Liver (tissue), 9 donors: Measurements from ENCODE around the gene GAP43. TPM values are rescaled to one million over a fixed set of nuclear protein-coding genes. Genes with fewer than 3 reads are reported as not detected.

Experiments used
- DNase-seq: peaks from one replicate; pipeline ENCODE4 v3.0.0-alpha.2; 2017; ENCODE audit warnings: low spot score
- H3K27ac ChIP-seq, 2 donors: one replicate each; pipeline ENCODE4 v1.7.0; 2013; ENCODE audit warnings: inconsistent platforms in 2 of 2, low read length in 2 of 2, control low read depth in 1 of 2, low read depth in 1 of 2, mild to moderate bottlenecking in 1 of 2
- H3K27me3 ChIP-seq, 4 donors: one replicate each; pipeline versions ENCODE4 v1.6.1 to v1.7.0; 2013; ENCODE audit warnings: low read length in 3 of 4, inconsistent platforms in 1 of 4, mild to moderate bottlenecking in 1 of 4, moderate library complexity in 1 of 4; ENCODE audit not compliant: control insufficient read depth in 4 of 4, insufficient read depth in 4 of 4
- H3K36me3 ChIP-seq, 4 donors: one replicate each; pipeline versions ENCODE4 v1.6.1 to v1.7.0; 2013; ENCODE audit warnings: low read length in 3 of 4, mild to moderate bottlenecking in 3 of 4, low read depth in 1 of 4, moderate library complexity in 1 of 4; ENCODE audit not compliant: control insufficient read depth in 4 of 4, insufficient read depth in 3 of 4
- H3K4me1 ChIP-seq, 4 donors: one replicate each; pipeline versions ENCODE4 v1.6.1 to v1.7.0; 2013; ENCODE audit warnings: low read length in 3 of 4, mild to moderate bottlenecking in 3 of 4, moderate library complexity in 1 of 4; ENCODE audit not compliant: control insufficient read depth in 4 of 4, insufficient read depth in 4 of 4
- H3K4me3 ChIP-seq, 3 donors: one replicate each; pipeline versions ENCODE4 v1.6.1 to v1.7.0; 2013; ENCODE audit warnings: low read length in 3 of 3, control low read depth in 1 of 3, low read depth in 1 of 3, mild to moderate bottlenecking in 1 of 3
- H3K9ac ChIP-seq, 2 donors: one replicate each; pipeline ENCODE4 v1.7.0; 2013; ENCODE audit warnings: low read length in 2 of 2, mild to moderate bottlenecking in 2 of 2, moderate library complexity in 2 of 2, control low read depth in 1 of 2, low read depth in 1 of 2
- H3K9me3 ChIP-seq, 4 donors: one replicate each; pipeline versions ENCODE4 v1.6.1 to v1.7.0; 2013; ENCODE audit warnings: low read length in 3 of 4; ENCODE audit not compliant: control insufficient read depth in 4 of 4
- ATF3 ChIP-seq: IDR thresholded peaks from 2 replicates; pipeline ENCODE4 v1.6.1; 2016; ENCODE audit warnings: antibody characterized with exemption
- CTCF ChIP-seq: fragments of 150-350 bp; IDR thresholded peaks from 2 replicates; pipeline ENCODE4 v1.5.1; 2017; ENCODE audit warnings: improper control_type of control experiment, low read depth, low read length; ENCODE audit not compliant: missing input control
- EGR1 ChIP-seq, 2 donors: IDR thresholded peaks; 2 replicates each; pipeline ENCODE4 v1.6.1; 2016 to 2018; ENCODE audit warnings: antibody characterized with exemption in 2 of 2, low read depth in 2 of 2
- FOXA1 ChIP-seq: IDR thresholded peaks from 2 replicates; pipeline ENCODE4 v1.6.1; 2016; ENCODE audit warnings: antibody characterized with exemption
- FOXA2 ChIP-seq: IDR thresholded peaks from 2 replicates; pipeline ENCODE4 v1.6.1; 2016; ENCODE audit warnings: antibody characterized with exemption
- GABPA ChIP-seq, 2 donors: IDR thresholded peaks in 1 of 2; conservative IDR thresholded peaks in 1 of 2; 2 replicates each; pipeline ENCODE4 v1.6.1; 2016; ENCODE audit warnings: antibody characterized with exemption in 2 of 2, mild to moderate bottlenecking in 1 of 2, moderate library complexity in 1 of 2
- HNF4A ChIP-seq, 2 donors: conservative IDR thresholded peaks; 2 replicates each; pipeline ENCODE4 v1.6.1; 2016; ENCODE audit warnings: antibody characterized with exemption in 2 of 2, mild to moderate bottlenecking in 2 of 2
- HNF4G ChIP-seq: IDR thresholded peaks from 2 replicates; pipeline ENCODE4 v1.6.1; 2016; ENCODE audit warnings: antibody characterized with exemption
- JUND ChIP-seq, 2 donors: IDR thresholded peaks; 2 replicates each; pipeline ENCODE4 v1.6.1; 2016; ENCODE audit warnings: antibody characterized with exemption in 2 of 2
- MAX ChIP-seq: IDR thresholded peaks from 2 replicates; pipeline ENCODE4 v1.6.1; 2016; ENCODE audit warnings: antibody characterized with exemption
- NR2F2 ChIP-seq: IDR thresholded peaks from 2 replicates; pipeline ENCODE4 v1.6.1; 2016; ENCODE audit warnings: antibody characterized with exemption
- RAD21 ChIP-seq, 2 donors: IDR thresholded peaks; 2 replicates each; pipeline ENCODE4 v1.6.1; 2016; ENCODE audit warnings: antibody characterized with exemption in 2 of 2, mild to moderate bottlenecking in 2 of 2
- REST ChIP-seq: IDR thresholded peaks from 2 replicates; pipeline ENCODE4 v1.6.1; 2016; ENCODE audit warnings: antibody characterized with exemption, mild to moderate bottlenecking
- RXRA ChIP-seq, 2 donors: IDR thresholded peaks; 2 replicates each; pipeline ENCODE4 v1.6.1; 2017 to 2018; ENCODE audit warnings: antibody characterized with exemption in 2 of 2, mild to moderate bottlenecking in 1 of 2
- SP1 ChIP-seq: IDR thresholded peaks from 2 replicates; pipeline ENCODE4 v1.6.1; 2018; ENCODE audit warnings: antibody characterized with exemption, mild to moderate bottlenecking
- TAF1 ChIP-seq: conservative IDR thresholded peaks from 2 replicates; pipeline ENCODE4 v1.6.1; 2016; ENCODE audit warnings: antibody characterized with exemption, mild to moderate bottlenecking
- YY1 ChIP-seq: IDR thresholded peaks from 2 replicates; pipeline ENCODE4 v1.6.1; 2016; ENCODE audit warnings: antibody characterized with exemption, mild to moderate bottlenecking
- ZBTB33 ChIP-seq: IDR thresholded peaks from 2 replicates; pipeline ENCODE4 v1.6.1; 2016; ENCODE audit warnings: antibody characterized with exemption
- WGBS: extraction: QIAGEN DNeasy Blood & Tissue Kit; methylation state at CpG from one replicate; pipeline ENCODE4 v1.1.7; 2013; 5-methylcytosine and 5-hydroxymethylcytosine counted together
- polyA plus RNA-seq, 2 donors: library from polyadenylated mRNA; stranded (reverse) in 1 of 2; unstranded in 1 of 2; fragments of 200-250 nt in 1 of 2; fragments of >200 nt in 1 of 2; fragmentation: Nextera tagmentation in 1 of 2; extraction: Ambion mirVana in 1 of 2; gene quantifications; one replicate each; pipeline versions ENCODE4 v1.2.1 to v1.2.3, GENCODE V29; 2013 to 2015
- total RNA-seq, 2 donors: library from RNA; depleted of rRNA; stranded (reverse); fragments of >200 nt; gene quantifications; one replicate each; pipeline ENCODE4 v1.2.3, GENCODE V29; 2014
- donor health status: healthy.
- donor health status: healthy.
- donor health status: healthy.
- donor health status: healthy.
- donor health status: healthy.

GAP43 gene
- total and polyA plus RNA-seq, 4 donors = 0.06 TPM; not detected in 3

GRCh38 chr3:115670911-115671310, 47.6 kb downstream of the GAP43 start:
- Histone ChIP-seq H3K9me3 (no peaks in the 10 kb centered on the region), H3K9ac (no peak overlapping the region), H3K36me3 (no peaks in the 10 kb centered on the region), H3K4me3 (no peak overlapping the region), H3K27ac (no peak overlapping the region), H3K4me1 (no peaks in the 10 kb centered on the region), H3K27me3 (no peaks in the 10 kb centered on the region)
- TF ChIP-seq FOXA1 = no peak
- no peak for TF ChIP-seq ZBTB33
- no peak for TF ChIP-seq CTCF
- no peak for TF ChIP-seq GABPA (IDR thresholded peaks at IDR 0.05 in 1 of 2, conservative IDR thresholded peaks at IDR 0.05 in 1 of 2)
- no peak for TF ChIP-seq EGR1 (IDR thresholded peaks at IDR 0.05; ENCODE audit: low read depth in 2 of 2)
- no peak for TF ChIP-seq FOXA2
- no peak for TF ChIP-seq YY1
- TF ChIP-seq JUND (IDR thresholded peaks at IDR 0.05) = no peak
- no peak for TF ChIP-seq REST
- no peak for TF ChIP-seq NR2F2
- no peak for TF ChIP-seq MAX
- no peak for TF ChIP-seq ATF3
- no peak for TF ChIP-seq HNF4A (conservative IDR thresholded peaks at IDR 0.05)
- no peak for TF ChIP-seq SP1
- no peak for DNase-seq

GRCh38 chr3:115671761-115672455, 48.6 kb downstream of the GAP43 start:
- Histone ChIP-seq H3K4me3 (no peak overlapping the region), H3K27ac (no peak overlapping the region), H3K27me3 (no peaks in the 10 kb centered on the region), H3K9ac (no peak overlapping the region), H3K9me3 (no peaks in the 10 kb centered on the region), H3K36me3 (no peaks in the 10 kb centered on the region), H3K4me1 (no peaks in the 10 kb centered on the region)
- no peak for DNase-seq
- 82% methylated on average over 5 of the region's 5 CpGs for WGBS
- no peak for TF ChIP-seq MAX
- TF ChIP-seq FOXA1 = no peak
- TF ChIP-seq YY1 = no peak
- TF ChIP-seq SP1 = no peak
- TF ChIP-seq ZBTB33 = no peak
- TF ChIP-seq HNF4G = no peak
- no peak for TF ChIP-seq CTCF
- TF ChIP-seq TAF1 = no peak
- TF ChIP-seq GABPA (IDR thresholded peaks at IDR 0.05 in 1 of 2, conservative IDR thresholded peaks at IDR 0.05 in 1 of 2) = no peak
- TF ChIP-seq RXRA (IDR thresholded peaks at IDR 0.05) = no peak
- no peak for TF ChIP-seq JUND (IDR thresholded peaks at IDR 0.05)
- no peak for TF ChIP-seq FOXA2
- TF ChIP-seq RAD21 (IDR thresholded peaks at IDR 0.05) = no peak
